ENCODE data around the gene TMEM168.
A peak's percentile ranks its signal among the peaks of the same experiment; 100 is the strongest.
"Not testable (repeated sequence)": the region's sequence is repeated elsewhere in the genome, so short reads cannot be mapped to it uniquely, and the experiment has no call there.

TMEM168 gene

DNA sequence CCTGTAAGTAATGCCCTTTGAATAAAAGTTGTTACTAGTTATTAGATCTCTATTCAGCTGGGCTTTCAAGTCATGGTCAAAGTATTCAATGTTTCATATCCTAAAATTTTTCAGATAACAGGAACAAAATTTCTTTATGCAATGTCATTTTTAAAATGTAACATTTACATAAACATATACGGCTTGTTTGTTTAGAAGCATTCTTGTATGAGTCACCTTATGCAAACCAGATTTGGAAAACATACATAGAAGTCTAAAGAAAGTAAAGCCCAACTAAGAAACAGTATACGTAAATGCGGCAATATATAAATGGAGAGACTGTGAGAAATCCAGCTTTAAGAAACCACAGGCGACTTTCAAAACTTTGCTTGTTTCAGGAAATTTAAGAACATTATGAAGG is 10.5 kb downstream of the TMEM168 start:
- DNase-seq, result peak; percentile 37

DNA sequence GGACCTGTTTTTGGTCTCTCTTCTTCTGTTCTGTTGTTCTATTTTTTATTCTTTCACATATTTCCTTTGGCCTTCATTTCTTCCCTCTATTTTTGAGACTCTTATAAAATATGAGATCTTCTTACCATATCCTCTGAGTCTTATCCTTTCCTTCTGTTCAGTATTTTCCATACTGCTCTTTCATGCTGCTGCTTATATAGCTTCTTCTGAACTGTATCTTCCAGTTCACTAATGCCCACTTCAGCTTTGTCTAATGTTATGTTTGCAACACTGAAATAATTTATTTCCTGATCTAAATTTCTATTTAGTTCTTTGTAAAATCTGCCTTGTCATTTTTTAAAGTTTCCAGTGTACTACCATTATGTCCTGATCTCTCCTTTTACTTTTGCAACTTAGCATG is 12.8 kb downstream of the TMEM168 start:
- no peak for DNase-seq

DNA sequence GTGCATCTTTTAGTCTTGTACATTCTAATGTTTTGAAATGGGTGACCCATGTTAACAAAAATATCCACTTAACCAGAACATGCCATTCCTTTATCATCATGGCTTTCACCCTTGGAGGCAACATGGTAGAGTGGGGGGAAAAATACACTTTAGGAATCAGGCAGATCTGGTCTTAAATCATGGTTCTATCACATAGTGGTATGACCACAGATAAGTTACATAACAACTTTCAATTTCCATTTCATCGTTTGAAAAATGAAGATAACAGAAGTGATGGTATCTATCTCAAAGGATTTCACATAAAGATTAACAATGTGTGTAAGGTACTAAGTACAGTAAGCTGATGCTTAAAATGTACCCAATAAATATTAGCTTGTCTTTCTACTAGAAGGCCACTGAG is 19.0 kb downstream of the TMEM168 start:
- no peak for DNase-seq

DNA sequence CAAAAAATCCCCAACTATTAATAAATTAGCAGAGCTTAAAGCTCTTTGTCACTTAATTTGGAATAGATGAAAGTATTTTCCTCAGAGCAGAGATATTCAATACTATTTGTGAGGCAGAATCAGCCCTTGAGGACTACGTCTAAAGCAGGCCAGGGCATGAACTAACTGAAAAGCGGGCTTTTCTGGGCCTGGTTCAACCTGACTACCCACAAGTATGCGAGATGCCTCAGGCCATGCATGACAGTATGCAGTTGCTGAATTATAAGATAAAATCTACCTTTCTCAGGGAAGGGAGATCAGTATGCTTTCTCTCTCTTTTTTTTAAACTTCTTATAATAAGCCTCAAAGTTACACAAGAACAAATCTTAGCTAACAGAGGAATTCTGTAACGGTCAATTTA is 20.1 kb downstream of the TMEM168 start:
- no peak for DNase-seq

DNA sequence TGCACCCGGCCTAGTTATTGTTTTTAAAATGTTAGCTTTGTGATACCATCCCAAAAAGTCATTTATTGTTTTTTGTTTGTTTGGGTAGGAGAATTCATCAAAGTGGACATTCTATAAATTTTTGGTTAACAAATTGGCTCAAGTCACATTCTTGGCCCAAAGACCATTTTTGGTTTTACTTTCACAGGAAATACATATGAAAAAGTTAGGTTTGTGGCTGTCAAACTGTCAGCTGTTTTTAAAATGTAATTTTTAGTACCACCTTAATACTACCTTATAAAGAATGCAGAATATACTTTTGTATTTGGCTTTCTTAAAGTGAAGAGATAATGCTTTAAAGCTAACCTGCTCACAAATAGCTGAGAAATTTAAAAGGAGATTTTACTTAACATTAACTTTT is 25.1 kb downstream of the TMEM168 start:
- DNase-seq, result no peak

DNA sequence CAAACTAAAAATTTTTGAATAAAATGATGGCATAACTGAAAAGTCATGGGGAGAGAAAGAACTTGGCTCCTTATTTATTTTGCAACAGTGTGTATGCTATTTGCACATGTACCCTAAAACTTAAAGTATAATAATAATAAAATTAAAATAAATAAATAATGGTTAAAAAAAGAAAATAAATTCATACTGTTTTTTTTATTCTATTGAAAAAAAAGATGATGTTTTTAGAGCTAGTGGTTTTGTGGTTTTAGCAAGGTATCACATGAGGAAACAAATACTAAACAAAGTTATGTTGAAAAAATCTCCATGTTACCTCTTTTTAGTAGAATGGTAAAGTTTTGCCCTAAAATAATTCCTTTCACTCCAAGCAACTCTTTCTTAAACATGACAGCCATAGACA is 26.2 kb downstream of the TMEM168 start:
- DNase-seq, result no peak

DNA sequence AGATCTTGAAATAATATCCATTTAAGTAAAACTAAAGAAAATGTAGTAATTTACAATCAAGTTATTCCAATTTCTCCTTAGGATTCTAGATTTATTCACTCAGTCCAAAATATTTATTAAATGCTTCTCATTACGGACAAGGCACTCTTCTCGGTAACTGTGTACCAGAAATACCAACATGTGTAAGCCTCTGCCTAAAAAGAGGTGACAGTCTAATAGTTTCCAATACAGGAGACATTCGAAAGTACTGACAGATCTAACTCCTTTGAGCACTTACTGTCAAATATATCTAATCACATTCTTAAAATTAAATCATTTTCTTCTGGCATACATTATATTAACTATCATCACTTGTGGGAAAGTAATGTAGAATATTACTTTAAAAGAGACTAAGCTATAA is 26.9 kb downstream of the TMEM168 start:
- no peak for DNase-seq

DNA sequence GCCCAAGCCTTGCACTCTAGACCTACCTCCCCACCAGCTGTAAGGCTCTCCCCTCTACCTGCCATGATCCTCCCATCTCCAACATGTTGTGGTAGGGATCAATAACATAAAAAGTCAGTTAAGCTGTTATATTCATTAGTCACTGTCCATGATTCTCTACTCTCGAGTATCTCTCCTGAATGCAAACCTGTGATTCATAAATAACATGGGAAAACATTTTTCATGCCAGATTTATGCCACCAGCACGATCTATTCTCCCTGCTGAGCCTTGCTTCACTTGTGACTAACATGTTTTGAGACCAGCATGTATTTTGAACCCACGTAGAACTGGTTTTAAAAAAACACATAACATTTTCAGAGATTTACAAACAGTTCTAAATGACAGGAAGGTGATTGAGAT is 30.3 kb downstream of the TMEM168 start:
- DNase-seq, result no peak

DNA sequence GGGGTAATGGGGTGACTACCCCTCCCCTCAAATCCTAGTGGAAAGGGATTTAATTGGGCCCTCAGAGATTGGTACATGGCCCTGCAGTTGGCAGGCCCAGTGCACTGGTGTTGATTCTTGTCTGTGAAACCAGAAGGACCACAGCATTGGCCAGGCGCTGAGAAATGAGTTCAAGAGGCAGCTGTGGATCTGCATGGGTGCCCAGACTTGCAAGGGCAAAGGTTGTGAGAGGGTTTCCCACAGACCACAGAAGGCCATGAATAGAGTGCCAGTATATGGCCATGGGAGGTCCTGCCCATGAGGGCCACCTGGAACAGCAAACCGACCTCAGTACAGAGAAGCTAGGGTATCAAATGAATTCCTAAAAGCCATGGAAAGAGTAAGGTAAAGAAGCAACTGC is 32.9 kb downstream of the TMEM168 start:
- no peak for DNase-seq

DNA sequence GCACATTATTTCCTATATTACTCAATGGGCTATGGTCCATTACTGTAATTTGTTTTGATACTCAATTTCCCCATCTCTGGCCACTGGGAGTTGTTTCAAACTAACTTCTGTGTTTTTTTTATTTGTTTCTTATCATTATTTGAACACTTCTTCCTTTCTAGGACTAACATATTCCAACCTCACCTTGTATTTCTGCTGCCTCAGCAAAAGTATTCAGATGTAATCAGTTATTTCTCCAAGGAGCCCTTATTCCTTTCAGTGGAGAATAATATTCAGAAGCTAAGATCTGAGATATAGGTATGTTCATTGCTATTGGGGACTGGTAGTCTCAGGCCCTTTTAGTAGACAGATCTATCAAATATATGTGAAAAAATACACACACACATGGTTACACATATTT is 36.9 kb downstream of the TMEM168 start:
- DNase-seq, result no peak

DNA sequence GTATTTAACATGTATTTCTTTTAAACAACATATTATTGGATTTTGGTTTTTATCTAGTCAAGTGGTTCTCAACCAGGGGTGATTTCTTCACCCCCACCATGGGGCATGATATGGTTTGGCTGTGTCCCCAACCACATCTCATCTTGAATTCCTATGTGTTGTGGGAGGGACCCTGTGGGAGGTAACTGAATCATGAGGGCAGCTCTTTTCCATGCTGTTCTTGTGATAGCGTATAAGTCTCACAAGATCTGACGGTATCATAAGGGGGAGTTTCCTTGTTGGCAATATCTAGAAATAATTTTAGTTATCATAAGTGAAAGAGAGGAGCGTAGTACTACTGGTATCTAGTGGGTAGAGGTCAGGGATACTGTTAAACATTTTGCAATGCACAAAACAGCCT is 37.6 kb downstream of the TMEM168 start:
- no peak for DNase-seq

DNA sequence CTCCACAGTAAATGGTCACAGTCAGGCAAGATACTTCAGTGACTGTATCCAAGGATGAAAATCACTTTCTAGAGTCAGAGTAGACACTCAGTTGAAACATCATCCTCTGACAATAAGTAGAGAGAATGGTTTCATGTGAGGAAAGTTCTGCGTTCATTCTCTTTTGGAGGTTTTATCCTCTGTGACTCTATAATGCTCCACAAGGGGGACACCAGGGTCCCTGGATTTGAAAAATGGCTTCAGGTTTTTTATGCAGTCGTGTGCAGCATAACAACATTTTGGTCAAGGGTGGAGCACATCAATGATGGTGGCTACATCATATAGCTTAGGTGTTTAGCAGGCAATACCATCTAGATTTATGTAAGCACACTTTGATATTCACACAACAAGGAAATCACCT is 40.4 kb downstream of the TMEM168 start:
- no peak for DNase-seq

DNA sequence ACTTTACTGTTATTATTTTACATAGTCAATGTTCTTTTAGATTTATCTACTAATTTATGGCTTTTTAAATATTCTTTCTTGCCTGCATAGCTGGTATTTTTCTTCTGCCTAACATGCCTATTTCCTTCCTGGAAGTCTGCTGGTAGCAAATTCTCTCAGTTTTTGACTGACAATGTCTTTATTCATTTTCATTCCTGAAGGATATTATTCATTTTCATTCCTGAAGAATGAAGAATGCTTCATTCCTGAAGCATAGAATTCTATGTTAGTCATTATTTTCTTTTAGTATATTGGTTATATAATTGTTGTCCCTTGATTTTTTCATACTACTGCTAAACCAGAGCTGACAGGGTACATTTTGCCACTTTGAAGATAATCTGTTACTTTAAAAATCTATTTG is 41.8 kb downstream of the TMEM168 start:
- DNase-seq, result peak; percentile 24

DNA sequence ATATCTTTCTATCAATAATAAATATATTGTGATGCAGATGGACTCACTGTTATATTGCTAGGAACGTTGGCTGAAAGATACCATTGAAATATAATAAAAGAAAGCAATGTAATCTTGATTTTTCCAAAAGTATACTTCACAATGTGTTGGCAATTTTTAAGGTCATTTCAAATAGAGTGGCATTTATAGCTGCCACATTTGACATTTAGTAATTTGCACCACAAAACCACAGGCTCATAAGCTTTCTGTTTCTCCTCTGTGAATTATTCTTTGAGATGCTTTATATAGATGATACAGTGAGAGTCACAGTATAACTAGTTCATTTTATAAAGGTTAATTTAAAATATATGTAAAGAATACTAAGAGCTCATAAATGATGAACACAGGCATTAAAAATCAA is 44.6 kb downstream of the TMEM168 start:
- no peak for DNase-seq

DNA sequence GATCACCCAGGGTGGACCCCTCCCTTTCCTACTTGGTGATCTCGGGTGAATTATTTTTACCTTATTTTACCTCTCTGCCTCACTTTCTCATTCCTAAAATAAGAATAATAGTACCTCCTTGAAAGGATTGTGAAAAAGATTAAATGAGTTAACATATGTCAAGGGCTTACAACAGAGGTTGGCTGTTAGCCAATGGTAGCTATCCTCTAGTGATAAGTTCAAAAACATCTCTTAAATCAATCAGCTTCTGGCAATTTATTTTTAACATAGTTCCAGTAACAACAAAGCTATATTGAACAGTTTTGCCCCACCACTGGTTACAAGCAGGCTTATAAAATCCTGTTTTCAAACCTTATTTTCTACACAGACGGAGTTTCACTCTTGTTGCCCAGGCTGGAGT is 45.4 kb downstream of the TMEM168 start:
- no peak for DNase-seq

DNA sequence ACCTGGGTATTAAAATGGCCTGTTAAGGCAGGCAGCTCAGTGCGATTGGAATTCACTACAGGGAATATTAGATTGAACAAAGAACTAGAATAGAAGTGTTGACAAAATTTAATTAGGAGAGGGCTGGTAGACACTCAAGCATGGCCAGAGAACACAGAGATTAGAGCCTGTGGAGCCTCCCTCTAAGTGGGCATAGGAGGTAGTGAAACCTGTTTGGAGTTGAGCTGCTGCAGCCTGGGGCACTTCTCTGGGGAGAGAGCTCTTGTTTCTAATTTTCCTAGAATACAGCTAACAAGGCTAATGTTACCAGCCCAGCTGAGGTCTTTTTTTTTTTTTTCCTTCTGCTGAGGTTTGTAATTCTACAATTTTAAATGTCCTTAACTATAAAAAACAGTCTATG is 46.4 kb downstream of the TMEM168 start:
- no peak for DNase-seq

DNA sequence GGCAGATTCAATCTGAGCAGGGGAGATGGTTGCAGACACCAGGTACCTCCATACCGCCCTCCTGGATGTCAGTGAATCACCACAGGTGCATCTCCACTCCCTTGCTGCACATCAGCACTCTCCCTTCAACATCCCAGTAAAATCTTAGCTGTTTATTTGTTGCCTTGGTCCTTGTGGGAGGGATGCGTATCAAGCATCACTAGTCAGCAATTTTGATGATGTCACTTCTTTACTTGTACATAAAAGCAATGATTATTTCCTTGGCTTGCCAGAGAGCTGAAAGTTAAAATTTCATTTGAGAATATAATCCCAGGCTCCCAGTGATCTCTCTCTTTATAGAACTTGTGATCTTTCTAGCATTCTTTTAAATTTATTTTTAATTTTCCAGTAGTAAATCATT is 49.5 kb downstream of the TMEM168 start:
- no peak for DNase-seq

DNA sequence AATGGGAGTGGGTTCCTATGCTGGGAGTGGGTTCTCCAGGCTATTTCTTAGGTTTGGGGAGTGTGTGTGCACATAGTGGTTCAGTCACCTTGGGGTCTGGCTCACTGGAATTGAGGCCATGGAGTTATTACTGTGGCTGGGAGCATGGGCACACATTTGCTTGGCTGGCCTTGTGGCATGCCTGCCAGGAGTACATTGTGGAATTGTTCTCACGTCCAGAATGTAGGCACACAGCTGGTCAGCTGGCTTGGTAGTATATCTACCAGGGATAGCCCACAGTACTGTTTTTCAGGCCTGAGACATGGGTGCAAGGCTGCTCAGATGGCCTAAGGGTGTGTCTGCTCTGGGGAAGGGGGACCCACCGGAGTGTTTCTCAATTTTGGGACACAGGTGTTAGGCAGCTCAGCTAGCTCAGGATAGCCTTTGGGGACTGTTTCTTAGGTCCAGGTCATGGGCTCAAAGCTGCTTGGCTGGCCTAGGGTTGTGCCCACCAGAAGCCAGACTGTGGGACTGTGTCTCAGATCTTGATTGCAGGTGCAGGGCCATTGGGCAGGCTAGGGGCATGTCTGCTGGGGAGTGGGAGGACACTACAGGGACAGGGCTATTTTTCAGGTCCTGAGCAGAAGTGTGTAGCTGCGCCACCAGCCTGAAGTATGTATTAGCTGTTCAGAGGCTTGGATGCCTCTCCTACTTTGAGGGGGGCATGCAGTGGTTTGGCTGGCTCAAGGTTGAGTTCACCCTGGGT is 50.6 kb downstream of the TMEM168 start:
- no peak for DNase-seq

DNA sequence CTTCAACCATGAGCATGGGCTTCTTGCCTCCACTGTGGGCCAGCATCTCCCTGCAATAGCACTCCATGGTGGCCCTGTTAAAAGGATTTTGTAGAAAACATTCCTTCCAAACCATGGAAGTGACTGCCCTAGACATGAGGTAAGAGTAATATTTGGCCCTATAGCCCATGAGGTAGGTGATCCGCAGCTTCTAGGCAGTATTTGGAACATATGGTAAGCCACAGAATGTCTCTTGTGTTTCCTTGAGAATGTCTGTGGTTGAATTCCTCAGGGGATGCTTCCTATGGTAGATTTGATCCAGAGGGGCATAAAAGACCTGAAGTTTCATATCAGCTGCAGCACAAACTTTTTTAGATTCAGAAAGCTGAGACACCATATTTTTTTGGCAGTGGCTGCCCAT is 54.9 kb downstream of the TMEM168 start:
- DNase-seq, result no peak

DNA sequence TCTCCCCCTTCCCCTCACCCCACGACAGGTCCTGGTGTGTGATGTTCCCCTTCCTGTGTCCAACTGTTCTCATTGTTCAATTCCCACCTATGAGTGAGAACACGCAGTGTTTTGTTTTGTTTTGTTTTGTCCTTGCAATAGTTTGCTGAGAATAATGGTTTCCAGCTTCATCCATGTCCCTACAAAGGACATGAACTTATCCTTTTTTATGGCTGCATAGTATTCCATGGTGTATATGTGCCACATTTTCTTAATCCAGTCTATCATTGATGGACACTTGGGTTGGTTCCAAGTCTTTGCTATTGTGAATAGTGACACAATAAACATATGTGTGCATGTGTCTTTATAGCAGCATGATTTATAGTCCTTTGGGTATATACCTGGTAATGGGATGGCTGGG is 58.9 kb downstream of the TMEM168 start:
- not testable (repeated sequence) for DNase-seq

DNA sequence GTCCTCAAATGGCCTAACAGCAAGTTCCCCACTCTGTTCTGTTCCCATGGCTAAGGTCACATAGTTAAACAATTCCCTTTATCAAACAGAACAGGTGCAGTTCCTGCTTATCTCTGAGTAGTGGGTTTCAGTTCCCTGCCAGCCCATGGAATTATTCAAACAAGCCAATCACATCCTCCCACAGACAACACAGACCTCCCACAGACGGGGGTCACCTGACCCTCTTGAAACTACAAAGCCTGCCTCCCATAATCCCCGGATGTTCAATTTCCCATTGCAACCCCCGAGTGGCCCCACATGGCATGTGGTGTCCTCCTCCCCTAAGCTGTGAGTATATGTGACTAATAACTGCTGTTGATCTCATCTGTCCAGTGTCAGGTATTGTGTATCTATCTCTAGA is 64.1 kb downstream of the TMEM168 start:
- DNase-seq, result no peak

DNA sequence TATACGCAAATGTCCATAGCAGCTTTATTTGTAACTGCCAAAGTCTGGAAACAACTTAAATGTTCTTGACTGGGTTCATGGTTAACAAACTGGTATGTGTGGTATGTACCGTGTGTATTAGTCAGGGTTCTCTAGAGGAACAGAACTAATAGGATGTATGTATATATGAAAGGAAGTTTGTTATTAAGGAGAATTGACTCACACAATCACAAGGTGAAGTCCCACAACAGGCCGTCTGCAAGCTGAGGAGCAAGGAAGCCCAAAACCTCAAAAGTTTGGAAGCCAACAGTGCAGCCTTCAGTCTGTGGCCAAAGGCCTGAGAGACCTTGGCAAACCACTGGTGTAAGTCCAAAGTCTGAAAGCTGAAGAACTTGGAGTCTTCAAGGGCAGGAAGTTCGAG is 66.8 kb downstream of the TMEM168 start:
- DNase-seq, result peak; percentile 26

DNA sequence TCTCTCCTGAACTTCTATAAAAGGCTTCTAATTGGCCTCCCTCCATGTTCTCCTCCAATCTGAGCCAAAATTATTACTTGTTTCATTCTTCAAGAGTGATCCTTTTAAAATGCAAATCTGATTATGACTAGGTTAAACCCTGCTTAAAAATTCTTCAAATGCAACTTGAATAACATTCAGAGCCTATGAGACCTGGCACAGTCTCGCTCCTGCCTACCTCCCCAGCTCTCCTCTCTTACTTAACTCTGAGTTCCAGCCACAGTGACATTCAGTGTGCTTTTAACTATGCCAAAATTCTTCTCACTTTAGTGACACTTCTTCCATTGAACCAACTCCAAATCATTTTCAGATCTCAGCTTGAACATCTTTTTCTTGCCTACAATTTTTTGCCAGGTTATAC is 68.8 kb downstream of the TMEM168 start:
- DNase-seq, result no peak

DNA sequence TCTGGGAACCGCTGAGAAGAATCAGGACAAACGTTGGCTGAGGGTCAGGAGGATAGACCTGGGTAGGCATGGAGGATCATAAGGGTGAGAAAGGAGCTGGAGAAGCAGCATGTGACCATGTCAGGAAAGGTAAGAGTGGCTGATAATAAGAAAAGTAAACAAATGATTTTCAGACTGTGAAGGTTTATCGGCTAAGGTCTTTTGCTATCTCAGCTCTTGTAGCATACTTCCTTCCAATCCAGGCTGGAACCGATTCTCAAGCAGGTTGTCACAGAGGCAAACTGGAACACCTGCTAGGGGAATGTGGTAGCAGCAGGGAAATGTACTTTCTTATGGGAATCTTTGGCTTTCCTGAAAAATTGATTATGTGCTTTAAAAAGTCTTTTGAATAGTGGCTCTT is 74.7 kb downstream of the TMEM168 start:
- no peak for DNase-seq

DNA sequence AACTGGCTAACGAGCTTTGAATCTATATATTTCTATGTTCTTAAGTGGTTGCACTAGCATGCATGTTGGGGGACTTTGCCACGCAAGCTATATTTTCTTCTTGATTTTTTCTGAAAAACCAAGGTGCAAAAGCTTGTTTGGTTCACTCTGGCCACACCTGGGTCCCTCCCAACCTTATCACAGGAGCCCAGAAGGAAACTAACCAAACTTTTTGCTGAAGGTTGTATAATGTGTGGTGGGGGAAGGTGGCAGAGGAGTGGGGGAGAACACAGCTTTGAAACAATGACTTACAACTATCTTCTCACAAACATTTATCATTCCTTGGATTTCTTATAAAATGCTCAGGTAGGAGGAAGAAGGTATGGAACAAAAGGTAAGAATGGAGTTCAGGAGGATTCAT is 75.3 kb downstream of the TMEM168 start:
- DNase-seq, result no peak

Measured in fibroblast of skin of scalp (primary cell).